Effector memory CD4-positive, alpha-beta T cell (primary cell): Measurements from ENCODE around the gene ITGB5.

Source experiments
- DNase-seq, 3 donors: peaks; one replicate each; pipeline ENCODE4 v3.0.0-alpha.2; 2020
- H3K27ac ChIP-seq: 2 replicates; pipeline ENCODE4 v1.7.0; 2013; ENCODE audit warnings: mild to moderate bottlenecking, low read length, moderate library complexity; ENCODE audit not compliant: insufficient read depth, poor library complexity, severe bottlenecking
- H3K27me3 ChIP-seq: replicated peaks from 2 replicates; pipeline ENCODE4 v1.7.0; 2013; ENCODE audit warnings: mild to moderate bottlenecking, low read length; ENCODE audit not compliant: insufficient read depth, control insufficient read depth, poor library complexity, severe bottlenecking
- H3K36me3 ChIP-seq: 2 replicates; pipeline ENCODE4 v1.7.0; 2013; ENCODE audit warnings: mild to moderate bottlenecking, low read length, moderate library complexity; ENCODE audit not compliant: control insufficient read depth, insufficient read depth
- H3K4me1 ChIP-seq: 2 replicates; pipeline ENCODE4 v1.7.0; 2013; ENCODE audit warnings: low read length, mild to moderate bottlenecking; ENCODE audit not compliant: control insufficient read depth, insufficient read depth, poor library complexity, severe bottlenecking
- H3K4me3 ChIP-seq: 2 replicates; pipeline ENCODE4 v1.7.0; 2013; ENCODE audit warnings: low read length, low read depth, mild to moderate bottlenecking; ENCODE audit not compliant: insufficient read depth, poor library complexity, severe bottlenecking
- H3K9me3 ChIP-seq: 2 replicates; pipeline ENCODE4 v1.7.0; 2013; ENCODE audit warnings: mild to moderate bottlenecking, low read length, moderate library complexity; ENCODE audit not compliant: control insufficient read depth

The ITGB5 gene

GRCh38 chr3:124862006-124862405 lies 25.2 kb downstream of the ITGB5 start:
- Histone ChIP-seq H3K4me1 (no peaks in the 10 kb centered on the region), H3K36me3 (no peaks in the 10 kb centered on the region), H3K9me3 (no peaks in the 10 kb centered on the region), H3K27me3 (no peaks in the 10 kb centered on the region), H3K27ac (no peak overlapping the region), H3K4me3 (no peak overlapping the region)
- DNase-seq, result no peak

GRCh38 chr3:124861041-124861440 lies 26.1 kb downstream of the ITGB5 start:
- no peak for DNase-seq
- Histone ChIP-seq H3K9me3 (no peaks in the 10 kb centered on the region), H3K27me3 (no peaks in the 10 kb centered on the region), H3K4me1 (no peaks in the 10 kb centered on the region), H3K36me3 (no peaks in the 10 kb centered on the region), H3K27ac (no peak overlapping the region), H3K4me3 (no peak overlapping the region)

DNA sequence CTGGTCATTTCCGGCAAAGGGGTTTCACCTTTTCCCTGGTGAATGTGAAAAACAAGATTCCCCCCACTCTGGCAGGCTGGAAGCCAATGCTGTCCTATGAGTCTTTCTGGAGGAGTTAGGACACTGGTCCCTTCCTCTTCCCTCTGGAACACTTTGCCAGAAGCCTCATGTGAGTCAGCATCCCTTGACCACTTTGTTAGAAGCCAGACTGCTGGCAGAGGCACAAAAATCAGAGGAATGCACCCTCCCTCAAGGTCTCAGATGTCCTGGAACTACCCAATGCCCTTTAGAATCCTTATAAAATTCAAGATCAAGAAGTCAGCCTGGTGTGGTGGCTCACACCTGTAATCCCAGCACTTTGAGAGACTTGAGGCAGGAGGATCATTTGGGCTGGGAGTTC lies 26.6 kb downstream of the ITGB5 start:
- no peak for DNase-seq

DNA sequence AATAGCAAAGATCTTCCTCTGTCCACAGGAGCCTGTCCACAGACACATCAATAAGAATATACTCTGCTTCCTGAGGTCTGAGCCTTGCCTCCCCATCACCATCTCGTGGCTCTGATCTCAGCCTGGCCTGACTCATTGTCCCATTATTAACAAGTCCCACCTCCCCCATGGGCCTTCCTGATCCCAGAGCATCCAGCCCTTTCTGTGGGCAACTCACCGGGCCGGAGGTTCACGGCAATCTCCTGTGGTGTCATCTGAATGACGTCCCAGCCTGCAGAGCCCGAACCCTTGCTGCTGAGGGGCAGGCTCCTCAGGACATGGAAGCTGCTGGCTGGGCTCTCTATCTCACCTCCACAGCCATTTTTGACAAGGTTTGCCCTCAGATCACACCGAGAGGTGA lies 28.1 kb downstream of the ITGB5 start:
- Histone ChIP-seq H3K27ac (no peak overlapping the region), H3K9me3 (no peaks in the 10 kb centered on the region), H3K4me3 (no peak overlapping the region), H3K36me3 (no peaks in the 10 kb centered on the region), H3K4me1 (no peaks in the 10 kb centered on the region), H3K27me3 (no peaks in the 10 kb centered on the region)
- DNase-seq, result no peak

More for the DNA sequence above, 26.6 kb downstream of the ITGB5 start:
- no peaks in the 10 kb centered on the region for H3K36me3 ChIP-seq
- no peak overlapping the region for H3K27ac ChIP-seq
- H3K4me1 ChIP-seq, result no peaks in the 10 kb centered on the region
- no peak overlapping the region for H3K4me3 ChIP-seq
- no peaks in the 10 kb centered on the region for H3K27me3 ChIP-seq
- no peaks in the 10 kb centered on the region for H3K9me3 ChIP-seq

GRCh38 chr3:124858275-124858674 lies 28.9 kb downstream of the ITGB5 start:
- Histone ChIP-seq H3K4me1 (no peaks in the 10 kb centered on the region), H3K9me3 (no peaks in the 10 kb centered on the region), H3K36me3 (no peaks in the 10 kb centered on the region), H3K27ac (no peak overlapping the region), H3K27me3 (no peaks in the 10 kb centered on the region), H3K4me3 (no peak overlapping the region)
- DNase-seq, result no peak

- Histone ChIP-seq H3K36me3 (no peaks in the 10 kb centered on the region), H3K4me3 (no peak overlapping the region), H3K4me1 (no peaks in the 10 kb centered on the region), H3K9me3 (no peaks in the 10 kb centered on the region), H3K27me3 (no peaks in the 10 kb centered on the region), H3K27ac (no peak overlapping the region)
- no peak for DNase-seq
Measured at GRCh38 chr3:124856677-124857076, 30.5 kb downstream of the ITGB5 start.

DNA sequence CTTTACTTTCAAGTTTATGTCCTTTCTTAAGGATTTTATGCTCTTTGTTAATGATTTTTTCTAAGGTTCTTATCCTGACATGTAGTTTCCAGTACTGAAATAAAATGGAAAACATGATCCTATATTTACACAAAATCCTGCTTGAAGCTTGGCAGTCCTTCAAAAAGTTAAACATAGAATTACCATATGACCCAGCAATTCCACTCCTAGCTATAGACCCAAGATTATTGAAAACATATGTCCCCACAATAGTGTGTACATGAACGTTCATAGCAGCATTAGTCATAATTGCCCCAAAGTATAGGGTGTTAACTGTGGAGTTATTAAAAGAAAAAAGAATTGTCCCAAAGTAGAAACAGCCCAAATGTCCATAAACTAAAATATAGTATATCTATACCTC lies 33.2 kb downstream of the ITGB5 start:
- DNase-seq, result no peak
- Histone ChIP-seq H3K27ac (no peak overlapping the region), H3K4me3 (no peak overlapping the region), H3K27me3 (no peaks in the 10 kb centered on the region), H3K9me3 (no peaks in the 10 kb centered on the region), H3K36me3 (no peaks in the 10 kb centered on the region), H3K4me1 (no peaks in the 10 kb centered on the region)

DNA sequence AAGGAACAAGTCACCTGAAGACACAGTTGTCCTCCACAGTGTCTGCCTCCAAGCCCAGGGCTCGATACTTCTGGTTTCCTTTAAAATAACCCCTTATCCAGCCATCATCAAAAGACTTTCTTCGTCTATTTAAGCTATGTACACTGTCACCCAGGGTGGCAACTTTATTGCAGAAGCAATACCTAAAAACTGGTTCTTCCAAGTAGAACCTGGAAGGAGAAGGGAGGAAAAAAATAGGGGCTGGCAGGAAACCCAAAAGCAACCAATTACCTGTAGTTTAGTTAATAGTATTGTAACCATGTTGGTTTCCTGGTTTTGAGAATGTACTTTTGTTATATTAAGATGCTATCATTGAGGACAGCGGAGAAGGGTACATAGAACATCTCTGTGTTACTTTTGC lies 33.7 kb downstream of the ITGB5 start:
- Histone ChIP-seq H3K4me1 (no peaks in the 10 kb centered on the region), H3K27ac (no peak overlapping the region), H3K9me3 (no peaks in the 10 kb centered on the region), H3K27me3 (no peaks in the 10 kb centered on the region), H3K4me3 (no peak overlapping the region), H3K36me3 (no peaks in the 10 kb centered on the region)
- DNase-seq, result no peak

DNA sequence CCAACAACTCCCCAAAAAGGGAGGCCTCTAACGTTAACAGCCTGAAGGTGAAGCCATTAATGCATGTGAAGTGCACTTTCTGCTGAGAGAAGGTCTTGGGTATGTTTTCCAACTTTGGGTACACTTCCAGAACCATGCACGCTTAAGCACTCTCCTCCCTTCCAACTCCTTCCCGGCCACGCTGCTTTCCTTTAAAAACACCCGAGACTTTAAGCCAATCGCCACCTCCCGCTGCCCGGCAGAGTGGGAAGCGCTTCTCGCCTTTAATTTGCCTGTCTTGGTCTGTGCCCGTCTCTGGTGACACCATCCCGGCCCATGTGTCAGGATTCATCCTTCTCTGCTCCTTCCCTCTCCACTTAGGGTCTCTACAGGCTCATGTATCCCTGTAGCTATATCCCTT lies 35.3 kb downstream of the ITGB5 start:
- H3K9me3 ChIP-seq, result no peaks in the 10 kb centered on the region
- no peak overlapping the region for H3K4me3 ChIP-seq
- DNase-seq, result no peak
- H3K36me3 ChIP-seq, result no peaks in the 10 kb centered on the region
- H3K4me1 ChIP-seq, result no peaks in the 10 kb centered on the region
- no peak overlapping the region for H3K27ac ChIP-seq
- no peaks in the 10 kb centered on the region for H3K27me3 ChIP-seq

DNA sequence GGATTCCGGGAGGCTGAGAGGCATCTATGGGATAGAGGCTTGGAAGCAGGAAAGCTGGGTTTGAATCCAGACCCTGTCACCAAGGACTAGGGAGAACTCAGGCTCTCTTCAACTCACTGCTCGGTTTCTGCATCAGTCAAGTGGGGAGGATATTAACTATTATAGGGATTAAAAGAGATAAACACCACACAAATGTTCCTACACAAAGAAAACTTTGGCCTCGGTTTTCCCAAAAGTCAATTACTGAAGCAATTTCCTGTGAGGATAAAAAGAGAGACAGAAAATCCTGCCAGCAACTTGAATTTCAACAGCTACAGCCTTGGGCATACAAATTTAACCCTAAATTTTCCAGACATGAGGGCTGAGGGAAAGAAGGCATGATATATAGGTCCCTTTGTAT lies 36.0 kb downstream of the ITGB5 start:
- no peaks in the 10 kb centered on the region for H3K36me3 ChIP-seq
- no peaks in the 10 kb centered on the region for H3K4me1 ChIP-seq
- no peaks in the 10 kb centered on the region for H3K27me3 ChIP-seq
- H3K27ac ChIP-seq, result no peak overlapping the region
- no peak for DNase-seq
- no peak overlapping the region for H3K4me3 ChIP-seq
- H3K9me3 ChIP-seq, result no peaks in the 10 kb centered on the region

GRCh38 chr3:124850633-124851032 lies 36.5 kb downstream of the ITGB5 start:
- Histone ChIP-seq H3K9me3 (no peaks in the 10 kb centered on the region), H3K27ac (no peak overlapping the region), H3K36me3 (no peaks in the 10 kb centered on the region), H3K4me1 (no peaks in the 10 kb centered on the region), H3K27me3 (no peaks in the 10 kb centered on the region), H3K4me3 (no peak overlapping the region)
- no peak for DNase-seq
